Suprapubic skin (tissue), 4 donors: ENCODE data around the gene ZFP3. TPM values are rescaled to one million over a fixed set of nuclear protein-coding genes. Genes with fewer than 3 reads are reported as not detected.
A peak's percentile ranks its signal among the peaks of the same experiment; 100 is the strongest.
"Not testable (repeated sequence)": the region's sequence is repeated elsewhere in the genome, so short reads cannot be mapped to it uniquely, and the experiment has no call there.

Experiments used
- DNase-seq, 2 donors: peaks; one replicate each; pipeline ENCODE4 v3.0.0-alpha.2; 2019; ENCODE audit warnings: low spot score in 2 of 2
- H3K27ac ChIP-seq: fragments of 200-600 bp; sonication (generic); one replicate; pipeline ENCODE4 v1.5.1; 2019
- H3K27me3 ChIP-seq: fragments of 200-600 bp; sonication (generic); one replicate; pipeline ENCODE4 v1.5.1; 2019
- H3K36me3 ChIP-seq: fragments of 200-600 bp; sonication (generic); one replicate; pipeline ENCODE4 v1.5.1; 2019
- H3K4me1 ChIP-seq: fragments of 200-600 bp; sonication (generic); one replicate; pipeline ENCODE4 v1.5.1; 2019
- H3K4me3 ChIP-seq: fragments of 200-600 bp; sonication (generic); one replicate; pipeline ENCODE4 v1.5.1; 2019; ENCODE audit warnings: mild to moderate bottlenecking
- H3K9me3 ChIP-seq: fragments of 200-600 bp; sonication (generic); one replicate; pipeline ENCODE4 v1.5.1; 2019
- EP300 ChIP-seq: sonication (generic); formaldehyde crosslinking; IDR thresholded peaks from one replicate; pipeline ENCODE4 v1.6.1; 2017; ENCODE audit warnings: antibody characterized with exemption
- POLR2A ChIP-seq, 2 donors: fragments of 450-650 bp; IDR thresholded peaks; one replicate each; pipeline ENCODE4 v1.6.1; 2017; ENCODE audit warnings: antibody characterized with exemption in 2 of 2, mild to moderate bottlenecking in 2 of 2, moderate library complexity in 2 of 2
- POLR2AphosphoS5 ChIP-seq, 3 donors: sonication (generic); formaldehyde crosslinking; IDR thresholded peaks; one replicate each; pipeline ENCODE4 v1.6.1; 2017; ENCODE audit warnings: antibody characterized with exemption in 3 of 3
- WGBS: methylation state at CpG from one replicate; pipeline ENCODE4 v1.1.5; 2018; 5-methylcytosine and 5-hydroxymethylcytosine counted together
- total RNA-seq, 4 donors: library from RNA; depleted of rRNA; stranded (reverse); fragments of >200 nt; gene quantifications; one replicate each; pipeline ENCODE4 v1.1.0, GENCODE V29; 2016
- TF ChIP-seq, protein P1 (sequence below), 2 donors: fragments of 200-600 bp in 1 of 2; fragments of 450-650 bp in 1 of 2; sonication (generic) in 1 of 2; IDR thresholded peaks; one replicate each; pipeline ENCODE4 v1.5.1; 2016 to 2019; ENCODE audit warnings: antibody characterized with exemption in 2 of 2, mild to moderate bottlenecking in 1 of 2, moderate library complexity in 1 of 2

The ZFP3 gene
- total RNA-seq, 4 donors from 2014 or later, result 2.7 to 6.2 (median 4.4) TPM

- Histone ChIP-seq H3K36me3 (no peaks in the 10 kb centered on the region), H3K27ac (no peak overlapping the region), H3K9me3 (no peaks in the 10 kb centered on the region), H3K27me3 (no peaks in the 10 kb centered on the region), H3K4me3 (no peak overlapping the region), H3K4me1 (no peaks in the 10 kb centered on the region)
- WGBS, result 87% methylated on average over 9 of the region's 10 CpGs
- DNase-seq, result no peak
- TF ChIP-seq, protein P1, sequence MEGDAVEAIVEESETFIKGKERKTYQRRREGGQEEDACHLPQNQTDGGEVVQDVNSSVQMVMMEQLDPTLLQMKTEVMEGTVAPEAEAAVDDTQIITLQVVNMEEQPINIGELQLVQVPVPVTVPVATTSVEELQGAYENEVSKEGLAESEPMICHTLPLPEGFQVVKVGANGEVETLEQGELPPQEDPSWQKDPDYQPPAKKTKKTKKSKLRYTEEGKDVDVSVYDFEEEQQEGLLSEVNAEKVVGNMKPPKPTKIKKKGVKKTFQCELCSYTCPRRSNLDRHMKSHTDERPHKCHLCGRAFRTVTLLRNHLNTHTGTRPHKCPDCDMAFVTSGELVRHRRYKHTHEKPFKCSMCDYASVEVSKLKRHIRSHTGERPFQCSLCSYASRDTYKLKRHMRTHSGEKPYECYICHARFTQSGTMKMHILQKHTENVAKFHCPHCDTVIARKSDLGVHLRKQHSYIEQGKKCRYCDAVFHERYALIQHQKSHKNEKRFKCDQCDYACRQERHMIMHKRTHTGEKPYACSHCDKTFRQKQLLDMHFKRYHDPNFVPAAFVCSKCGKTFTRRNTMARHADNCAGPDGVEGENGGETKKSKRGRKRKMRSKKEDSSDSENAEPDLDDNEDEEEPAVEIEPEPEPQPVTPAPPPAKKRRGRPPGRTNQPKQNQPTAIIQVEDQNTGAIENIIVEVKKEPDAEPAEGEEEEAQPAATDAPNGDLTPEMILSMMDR (IDR thresholded peaks at IDR 0.05), result no peak
- TF ChIP-seq POLR2A (IDR thresholded peaks at IDR 0.05) (no peak), POLR2AphosphoS5 (IDR thresholded peaks at IDR 0.05) (no peak), EP300 (no peak)
These were observed 22.7 kb upstream of the ZFP3 start for GRCh38 chr17:5055543-5055942.

DNA sequence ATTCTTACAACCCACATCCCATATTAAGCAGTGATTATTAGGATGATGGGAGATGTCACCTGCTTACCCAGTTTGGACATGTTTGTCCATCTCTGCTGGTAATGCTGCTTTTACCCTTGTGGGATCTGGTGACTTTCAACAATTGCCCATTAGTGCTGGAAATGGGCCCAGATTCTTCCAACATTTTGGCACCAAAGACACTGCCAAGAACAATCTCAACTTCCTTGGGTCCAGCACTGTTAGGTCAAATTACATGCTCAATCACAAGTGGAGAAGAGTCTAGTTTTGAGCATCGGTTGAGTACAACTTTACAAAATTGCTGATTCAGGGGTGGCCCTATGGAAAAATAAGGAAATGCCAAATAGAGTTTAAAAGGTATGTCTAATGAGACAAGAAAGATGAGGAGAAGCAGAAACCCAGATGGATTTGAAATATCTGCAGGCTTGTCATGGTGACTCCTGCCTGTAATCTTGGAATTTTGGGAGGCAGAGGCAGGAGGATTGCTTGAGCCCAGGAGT lies 13.0 kb upstream of the ZFP3 start:
- 63% methylated on average over 1 of the region's 1 CpG for WGBS
- H3K4me3 ChIP-seq, result no peak overlapping the region
- H3K27me3 ChIP-seq, result no peaks in the 10 kb centered on the region
- no peaks in the 10 kb centered on the region for H3K9me3 ChIP-seq
- H3K4me1 ChIP-seq, result no peaks in the 10 kb centered on the region
- no peak for DNase-seq
- no peak overlapping the region for H3K27ac ChIP-seq
- H3K36me3 ChIP-seq, result no peaks in the 10 kb centered on the region
- TF ChIP-seq POLR2AphosphoS5 (IDR thresholded peaks at IDR 0.05) (no peak), EP300 (no peak), POLR2A (IDR thresholded peaks at IDR 0.05) (no peak)
- TF ChIP-seq, protein P1 (IDR thresholded peaks at IDR 0.05), result no peak

DNA sequence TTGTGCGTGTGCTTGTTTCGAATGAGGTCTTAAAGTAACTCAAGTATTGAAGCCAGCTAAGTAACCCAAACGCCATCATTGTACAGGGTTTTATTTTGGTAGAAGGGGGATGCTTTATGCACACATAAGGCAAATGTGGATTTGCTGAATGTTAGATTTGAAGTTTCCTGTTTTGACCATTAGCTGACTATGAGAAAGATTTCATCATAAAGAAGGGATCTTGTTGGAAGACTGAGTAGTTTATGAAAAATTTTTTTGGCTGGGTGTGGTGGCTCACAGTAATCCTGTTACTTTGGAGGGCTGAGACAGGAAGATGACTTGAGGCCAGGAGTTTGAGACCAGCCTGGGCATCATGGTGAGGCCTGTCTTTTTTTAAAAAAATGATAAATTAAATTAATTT lies 10.0 kb upstream of the ZFP3 start:
- H3K27me3 ChIP-seq, result no peaks in the 10 kb centered on the region
- TF ChIP-seq, protein P1 (IDR thresholded peaks at IDR 0.05), result no peak
- TF ChIP-seq POLR2A (IDR thresholded peaks at IDR 0.05) (no peak), EP300 (no peak)
- H3K36me3 ChIP-seq, result no peaks in the 10 kb centered on the region
- H3K9me3 ChIP-seq, result no peaks in the 10 kb centered on the region
- H3K27ac ChIP-seq, result no peak overlapping the region
- 85% methylated on average over 3 of the region's 3 CpGs for WGBS
- H3K4me3 ChIP-seq, result no peak overlapping the region
- no peak for DNase-seq
- H3K4me1 ChIP-seq, result no peaks in the 10 kb centered on the region

- DNase-seq, result no peak
- H3K4me1 ChIP-seq, result no peaks in the 10 kb centered on the region
- H3K27ac ChIP-seq, result no peak overlapping the region
- H3K9me3 ChIP-seq, result no peaks in the 10 kb centered on the region
- TF ChIP-seq EP300 (no peak), POLR2AphosphoS5 (IDR thresholded peaks at IDR 0.05) (no peak), POLR2A (IDR thresholded peaks at IDR 0.05) (no peak)
- 72% methylated on average over 4 of the region's 4 CpGs for WGBS
- H3K4me3 ChIP-seq, result no peak overlapping the region
- H3K36me3 ChIP-seq, result no peaks in the 10 kb centered on the region
- H3K27me3 ChIP-seq, result no peaks in the 10 kb centered on the region
These were observed 8.5 kb upstream of the ZFP3 start for GRCh38 chr17:5069724-5070123.

GRCh38 chr17:5075472-5075871 lies 2.8 kb upstream of the ZFP3 start:
- not testable (repeated sequence) for DNase-seq, H3K27me3 ChIP-seq, H3K9me3 ChIP-seq, H3K36me3 ChIP-seq, H3K4me3 ChIP-seq, H3K27ac ChIP-seq
- 78% methylated on average over 5 of the region's 5 CpGs for WGBS
- H3K4me1 ChIP-seq, result peaks cover 14% of the 10 kb centered on the region

DNA sequence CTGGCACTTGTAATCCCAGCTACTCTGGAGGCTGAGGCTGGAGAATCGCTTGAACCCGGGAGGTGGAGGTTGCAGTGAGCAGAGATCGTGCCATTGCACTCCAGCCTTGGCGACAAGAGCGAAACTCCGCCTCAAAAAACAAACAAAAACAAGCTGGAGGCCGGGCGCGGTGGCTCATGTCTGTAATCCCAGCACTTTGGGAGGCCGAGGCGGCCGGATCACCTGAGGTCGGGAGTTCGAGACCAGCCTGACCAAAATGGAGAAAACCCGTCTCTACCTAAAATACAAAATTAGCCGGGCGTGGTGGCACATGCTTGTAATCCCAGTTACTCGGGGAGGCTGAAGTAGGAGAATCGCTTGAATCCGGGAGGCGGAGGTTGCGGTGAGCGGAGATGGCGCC lies 992 bp upstream of the ZFP3 start:
- not testable (repeated sequence) for H3K27me3 ChIP-seq, DNase-seq, H3K9me3 ChIP-seq, H3K36me3 ChIP-seq
- peak overlapping the region; percentile 80 for H3K27ac ChIP-seq
- H3K4me1 ChIP-seq, result peaks cover 14% of the 10 kb centered on the region
- peak overlapping the region; percentile 74 for H3K4me3 ChIP-seq
- WGBS, result 96% methylated on average over 24 of the region's 24 CpGs

DNA sequence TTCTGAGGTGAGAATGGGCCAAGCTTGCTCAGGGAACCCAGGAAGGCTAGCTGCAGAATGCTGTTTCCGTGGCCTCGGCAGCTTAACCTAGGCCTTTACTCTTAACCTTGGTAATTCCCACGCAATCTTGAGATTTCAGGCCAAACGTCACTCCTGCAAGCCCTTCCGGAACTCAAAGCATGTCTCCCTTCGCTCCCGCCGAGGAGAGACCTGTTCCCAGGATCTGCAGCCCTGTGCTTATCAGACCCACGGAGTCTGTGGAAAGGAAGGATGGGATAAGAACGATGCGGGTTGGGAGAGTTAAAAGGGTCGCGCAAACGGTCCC lies 524 bp upstream of the ZFP3 start:
- H3K4me3 ChIP-seq, result peak overlapping the region; percentile 74
- DNase-seq, result no peak
- no peak for TF ChIP-seq POLR2AphosphoS5 (IDR thresholded peaks at IDR 0.05)

More for the DNA sequence above, 524 bp upstream of the ZFP3 start:
- H3K36me3 ChIP-seq, result peaks cover 7% of the 10 kb centered on the region
- peak overlapping the region; percentile 80 for H3K27ac ChIP-seq
- 21% methylated on average over 10 of the region's 14 CpGs for WGBS
- H3K9me3 ChIP-seq, result no peaks in the 10 kb centered on the region
- H3K27me3 ChIP-seq, result no peaks in the 10 kb centered on the region
- H3K4me1 ChIP-seq, result peaks cover 14% of the 10 kb centered on the region
